Liver (tissue), 9 donors: ENCODE data around the gene TRMT1L. TPM values are rescaled to one million over a fixed set of nuclear protein-coding genes. Genes with fewer than 3 reads are reported as not detected.

Experiments
- DNase-seq: peaks from one replicate; pipeline ENCODE4 v3.0.0-alpha.2; 2017; ENCODE audit warnings: low spot score
- H3K27ac ChIP-seq, 2 donors: one replicate each; pipeline ENCODE4 v1.7.0; 2013; ENCODE audit warnings: inconsistent platforms in 2 of 2, low read length in 2 of 2, control low read depth in 1 of 2, low read depth in 1 of 2, mild to moderate bottlenecking in 1 of 2
- H3K27me3 ChIP-seq, 4 donors: one replicate each; pipeline versions ENCODE4 v1.6.1 to v1.7.0; 2013; ENCODE audit warnings: low read length in 3 of 4, inconsistent platforms in 1 of 4, mild to moderate bottlenecking in 1 of 4, moderate library complexity in 1 of 4; ENCODE audit not compliant: control insufficient read depth in 4 of 4, insufficient read depth in 4 of 4
- H3K36me3 ChIP-seq, 4 donors: one replicate each; pipeline versions ENCODE4 v1.6.1 to v1.7.0; 2013; ENCODE audit warnings: low read length in 3 of 4, mild to moderate bottlenecking in 3 of 4, low read depth in 1 of 4, moderate library complexity in 1 of 4; ENCODE audit not compliant: control insufficient read depth in 4 of 4, insufficient read depth in 3 of 4
- H3K4me1 ChIP-seq, 4 donors: one replicate each; pipeline versions ENCODE4 v1.6.1 to v1.7.0; 2013; ENCODE audit warnings: low read length in 3 of 4, mild to moderate bottlenecking in 3 of 4, moderate library complexity in 1 of 4; ENCODE audit not compliant: control insufficient read depth in 4 of 4, insufficient read depth in 4 of 4
- H3K4me3 ChIP-seq, 3 donors: one replicate each; pipeline versions ENCODE4 v1.6.1 to v1.7.0; 2013; ENCODE audit warnings: low read length in 3 of 3, control low read depth in 1 of 3, low read depth in 1 of 3, mild to moderate bottlenecking in 1 of 3
- H3K9ac ChIP-seq, 2 donors: one replicate each; pipeline ENCODE4 v1.7.0; 2013; ENCODE audit warnings: low read length in 2 of 2, mild to moderate bottlenecking in 2 of 2, moderate library complexity in 2 of 2, control low read depth in 1 of 2, low read depth in 1 of 2
- H3K9me3 ChIP-seq, 4 donors: one replicate each; pipeline versions ENCODE4 v1.6.1 to v1.7.0; 2013; ENCODE audit warnings: low read length in 3 of 4; ENCODE audit not compliant: control insufficient read depth in 4 of 4
- ATF3 ChIP-seq: IDR thresholded peaks from 2 replicates; pipeline ENCODE4 v1.6.1; 2016; ENCODE audit warnings: antibody characterized with exemption
- CTCF ChIP-seq: fragments of 150-350 bp; IDR thresholded peaks from 2 replicates; pipeline ENCODE4 v1.5.1; 2017; ENCODE audit warnings: improper control_type of control experiment, low read depth, low read length; ENCODE audit not compliant: missing input control
- EGR1 ChIP-seq, 2 donors: IDR thresholded peaks; 2 replicates each; pipeline ENCODE4 v1.6.1; 2016 to 2018; ENCODE audit warnings: antibody characterized with exemption in 2 of 2, low read depth in 2 of 2
- FOXA2 ChIP-seq: IDR thresholded peaks from 2 replicates; pipeline ENCODE4 v1.6.1; 2016; ENCODE audit warnings: antibody characterized with exemption
- GABPA ChIP-seq, 2 donors: IDR thresholded peaks in 1 of 2; conservative IDR thresholded peaks in 1 of 2; 2 replicates each; pipeline ENCODE4 v1.6.1; 2016; ENCODE audit warnings: antibody characterized with exemption in 2 of 2, mild to moderate bottlenecking in 1 of 2, moderate library complexity in 1 of 2
- HNF4A ChIP-seq, 2 donors: conservative IDR thresholded peaks; 2 replicates each; pipeline ENCODE4 v1.6.1; 2016; ENCODE audit warnings: antibody characterized with exemption in 2 of 2, mild to moderate bottlenecking in 2 of 2
- HNF4G ChIP-seq: IDR thresholded peaks from 2 replicates; pipeline ENCODE4 v1.6.1; 2016; ENCODE audit warnings: antibody characterized with exemption
- JUND ChIP-seq, 2 donors: IDR thresholded peaks; 2 replicates each; pipeline ENCODE4 v1.6.1; 2016; ENCODE audit warnings: antibody characterized with exemption in 2 of 2
- MAX ChIP-seq: IDR thresholded peaks from 2 replicates; pipeline ENCODE4 v1.6.1; 2016; ENCODE audit warnings: antibody characterized with exemption
- NR2F2 ChIP-seq: IDR thresholded peaks from 2 replicates; pipeline ENCODE4 v1.6.1; 2016; ENCODE audit warnings: antibody characterized with exemption
- RAD21 ChIP-seq, 2 donors: IDR thresholded peaks; 2 replicates each; pipeline ENCODE4 v1.6.1; 2016; ENCODE audit warnings: antibody characterized with exemption in 2 of 2, mild to moderate bottlenecking in 2 of 2
- REST ChIP-seq: IDR thresholded peaks from 2 replicates; pipeline ENCODE4 v1.6.1; 2016; ENCODE audit warnings: antibody characterized with exemption, mild to moderate bottlenecking
- RXRA ChIP-seq, 2 donors: IDR thresholded peaks; 2 replicates each; pipeline ENCODE4 v1.6.1; 2017 to 2018; ENCODE audit warnings: antibody characterized with exemption in 2 of 2, mild to moderate bottlenecking in 1 of 2
- SP1 ChIP-seq: IDR thresholded peaks from 2 replicates; pipeline ENCODE4 v1.6.1; 2018; ENCODE audit warnings: antibody characterized with exemption, mild to moderate bottlenecking
- TAF1 ChIP-seq: conservative IDR thresholded peaks from 2 replicates; pipeline ENCODE4 v1.6.1; 2016; ENCODE audit warnings: antibody characterized with exemption, mild to moderate bottlenecking
- YY1 ChIP-seq: IDR thresholded peaks from 2 replicates; pipeline ENCODE4 v1.6.1; 2016; ENCODE audit warnings: antibody characterized with exemption, mild to moderate bottlenecking
- ZBTB33 ChIP-seq: IDR thresholded peaks from 2 replicates; pipeline ENCODE4 v1.6.1; 2016; ENCODE audit warnings: antibody characterized with exemption
- WGBS: extraction: QIAGEN DNeasy Blood & Tissue Kit; methylation state at CpG from one replicate; pipeline ENCODE4 v1.1.7; 2013; 5-methylcytosine and 5-hydroxymethylcytosine counted together
- polyA plus RNA-seq, 2 donors: library from polyadenylated mRNA; stranded (reverse) in 1 of 2; unstranded in 1 of 2; fragments of 200-250 nt in 1 of 2; fragments of >200 nt in 1 of 2; fragmentation: Nextera tagmentation in 1 of 2; extraction: Ambion mirVana in 1 of 2; gene quantifications; one replicate each; pipeline versions ENCODE4 v1.2.1 to v1.2.3, GENCODE V29; 2013 to 2015
- total RNA-seq, 2 donors: library from RNA; depleted of rRNA; stranded (reverse); fragments of >200 nt; gene quantifications; one replicate each; pipeline ENCODE4 v1.2.3, GENCODE V29; 2014
- donor health status: healthy.
- donor health status: healthy.
- donor health status: healthy.
- donor health status: healthy.
- donor health status: healthy.

Gene TRMT1L
- total and polyA plus RNA-seq, 4 donors = 4.3 to 33.9 (median 9.9) TPM

- TF ChIP-seq REST (no peak), RAD21 (IDR thresholded peaks at IDR 0.05) (no peak), FOXA2 (no peak), YY1 (no peak), SP1 (no peak), TAF1 (no peak)
Observed at GRCh38 chr1:185094761-185095160, 62.0 kb downstream of the TRMT1L start (continued).

- Histone ChIP-seq H3K9ac (no peak overlapping the region), H3K27me3 (no peaks in the 10 kb centered on the region), H3K4me3 (no peak overlapping the region), H3K9me3 (no peaks in the 10 kb centered on the region), H3K27ac (no peak overlapping the region), H3K36me3 (peaks cover 4 to 15% (median 10%) of the 10 kb centered on the region in 4 donors), H3K4me1 (no peaks in the 10 kb centered on the region)
- 92% methylated on average over 5 of the region's 5 CpGs for WGBS
- no peak for DNase-seq
- no peak for TF ChIP-seq TAF1
- TF ChIP-seq EGR1 (IDR thresholded peaks at IDR 0.05; ENCODE audit: low read depth in 2 of 2) = no peak
- no peak for TF ChIP-seq ATF3
- TF ChIP-seq GABPA (IDR thresholded peaks at IDR 0.05 in 1 of 2, conservative IDR thresholded peaks at IDR 0.05 in 1 of 2) = no peak
Observed at GRCh38 chr1:185091480-185091879, 65.3 kb downstream of the TRMT1L start.

GRCh38 chr1:185087746-185088145 is 69.0 kb downstream of the TRMT1L start:
- Histone ChIP-seq H3K9ac (no peak overlapping the region), H3K4me3 (no peak overlapping the region), H3K4me1 (no peaks in the 10 kb centered on the region), H3K36me3 (peaks cover 2 to 12% (median 6%) of the 10 kb centered on the region in 4 donors), H3K27me3 (no peaks in the 10 kb centered on the region), H3K27ac (no peak overlapping the region), H3K9me3 (no peaks in the 10 kb centered on the region)
- DNase-seq = no peak
- TF ChIP-seq REST (no peak), MAX (no peak), FOXA2 (no peak), ATF3 (no peak), CTCF (no peak), RXRA (IDR thresholded peaks at IDR 0.05) (no peak), YY1 (no peak), HNF4G (no peak), RAD21 (IDR thresholded peaks at IDR 0.05) (no peak), ZBTB33 (no peak), NR2F2 (no peak), SP1 (no peak), JUND (IDR thresholded peaks at IDR 0.05) (no peak), TAF1 (no peak), HNF4A (conservative IDR thresholded peaks at IDR 0.05) (no peak), GABPA (IDR thresholded peaks at IDR 0.05 in 1 of 2, conservative IDR thresholded peaks at IDR 0.05 in 1 of 2) (no peak)
